HG02981 (cell line): ENCODE measurements around the gene CALB2.

Source experiments
- ATAC-seq: cut with Tn5 transposase; IDR thresholded peaks from one replicate; pipeline ENCODE4 v1.9.1; 2021; ENCODE audit warnings: mild to moderate bottlenecking, moderate library complexity; ENCODE audit not compliant: unreplicated experiment

CALB2 gene

GRCh38 chr16:71387045-71387871 is 28.7 kb downstream of the CALB2 start:
- no peak for ATAC-seq

- ATAC-seq, result no peak
Measured at GRCh38 chr16:71389330-71389729, 30.8 kb downstream of the CALB2 start.

- ATAC-seq, result no peak
Measured at GRCh38 chr16:71396594-71396993, 38.1 kb downstream of the CALB2 start.

GRCh38 chr16:71399801-71400563 is 41.5 kb downstream of the CALB2 start:
- ATAC-seq, result no peak

- no peak for ATAC-seq
Measured at GRCh38 chr16:71402007-71402406, 43.5 kb downstream of the CALB2 start.

GRCh38 chr16:71402674-71403073 is 44.2 kb downstream of the CALB2 start:
- no peak for ATAC-seq

- no peak for ATAC-seq
Measured at GRCh38 chr16:71404364-71404763, 45.8 kb downstream of the CALB2 start.

- ATAC-seq, result no peak
Measured at GRCh38 chr16:71406316-71406715, 47.8 kb downstream of the CALB2 start.

- no peak for ATAC-seq
Measured at GRCh38 chr16:71406724-71407123, 48.2 kb downstream of the CALB2 start.

GRCh38 chr16:71407731-71408130 is 49.2 kb downstream of the CALB2 start:
- no peak for ATAC-seq

GRCh38 chr16:71408536-71408935 is 50.0 kb downstream of the CALB2 start:
- no peak for ATAC-seq

- no peak for ATAC-seq
Measured at GRCh38 chr16:71409011-71409775, 50.7 kb downstream of the CALB2 start.

GRCh38 chr16:71410146-71410545 is 51.6 kb downstream of the CALB2 start:
- ATAC-seq, result no peak

- no peak for ATAC-seq
Measured at GRCh38 chr16:71412270-71413160, 54.0 kb downstream of the CALB2 start.

GRCh38 chr16:71413341-71413740 is 54.8 kb downstream of the CALB2 start:
- no peak for ATAC-seq

- ATAC-seq, result no peak
Measured at GRCh38 chr16:71414038-71414437, 55.5 kb downstream of the CALB2 start.

GRCh38 chr16:71421911-71422310 is 63.4 kb downstream of the CALB2 start:
- no peak for ATAC-seq

- no peak for ATAC-seq
Measured at GRCh38 chr16:71423016-71423415, 64.5 kb downstream of the CALB2 start.

GRCh38 chr16:71423865-71424264 is 65.3 kb downstream of the CALB2 start:
- ATAC-seq, result no peak

GRCh38 chr16:71424626-71425025 is 66.1 kb downstream of the CALB2 start:
- no peak for ATAC-seq

- no peak for ATAC-seq
Measured at GRCh38 chr16:71425746-71426068, 67.2 kb downstream of the CALB2 start.
